Prostate gland (tissue), 2 donors: ENCODE results near the gene ARHGAP42. TPM values are rescaled to one million over a fixed set of nuclear protein-coding genes. Genes with fewer than 3 reads are reported as not detected.
A peak's percentile ranks its signal among the peaks of the same experiment; 100 is the strongest.
"Not testable (repeated sequence)": the region's sequence is repeated elsewhere in the genome, so short reads cannot be mapped to it uniquely, and the experiment has no call there.

Experiments
- DNase-seq: peaks from one replicate; pipeline ENCODE4 v3.0.0-alpha.2; 2019; ENCODE audit warnings: low spot score
- H3K27ac ChIP-seq, 2 donors: fragments of 200-600 bp; sonication (generic); 2 replicates each; pipeline ENCODE4 v1.5.1; 2017 to 2019
- H3K27me3 ChIP-seq: fragments of 200-600 bp; sonication (generic); replicated peaks from 2 replicates; pipeline ENCODE4 v1.5.1; 2019; ENCODE audit not compliant: insufficient read depth
- H3K36me3 ChIP-seq, 2 donors: fragments of 200-600 bp; sonication (generic); 1 replicate in 1 of 2; 2 replicates in 1 of 2; pipeline versions ENCODE4 v1.5.1 to v1.8.1; 2017 to 2019
- H3K4me1 ChIP-seq: fragments of 200-600 bp; sonication (generic); replicated peaks from 2 replicates; pipeline ENCODE4 v1.5.1; 2019
- H3K4me3 ChIP-seq, 2 donors: fragments of 200-600 bp; sonication (generic); 2 replicates each; pipeline ENCODE4 v1.5.1; 2017 to 2019
- H3K9me3 ChIP-seq: fragments of 200-600 bp; sonication (generic); 2 replicates; pipeline ENCODE4 v1.5.1; 2017
- POLR2A ChIP-seq: fragments of 450-650 bp; IDR thresholded peaks from one replicate; pipeline ENCODE4 v1.6.1; 2016; ENCODE audit warnings: antibody characterized with exemption, mild to moderate bottlenecking
- POLR2AphosphoS5 ChIP-seq: sonication (generic); formaldehyde crosslinking; IDR thresholded peaks from one replicate; pipeline ENCODE4 v1.6.1; 2017; ENCODE audit warnings: antibody characterized with exemption
- WGBS: methylation state at CpG from one replicate; pipeline ENCODE4 v1.1.5; 2018; 5-methylcytosine and 5-hydroxymethylcytosine counted together
- intact Hi-C: fragments of 100-400 bp; cut with DNase I; formaldehyde crosslinking; loops from one replicate; pipeline ENCODE4 v1.14.2; 2022
- total RNA-seq, 2 donors: library from RNA; depleted of rRNA; stranded (reverse); fragments of >200 nt; gene quantifications; one replicate each; pipeline ENCODE4 v1.1.0, GENCODE V29; 2016
- TF ChIP-seq, protein P1 (sequence below), 4 experiments: fragments of 200-600 bp in 2 of 4; fragments of 450-650 bp in 2 of 4; sonication (generic) in 2 of 4; IDR thresholded peaks; 1 replicate in 3 of 4; 2 replicates in 1 of 4; pipeline ENCODE4 v1.5.1; 2016 to 2019; ENCODE audit warnings: antibody characterized with exemption in 4 of 4, mild to moderate bottlenecking in 2 of 4, moderate library complexity in 2 of 4

ARHGAP42 gene
- total RNA-seq, 2 donors from 2014 or later, result 12.8 to 20.5 TPM

- no peak overlapping the region for H3K27ac ChIP-seq
- no peak for DNase-seq
- no peak for TF ChIP-seq POLR2A
- TF ChIP-seq POLR2AphosphoS5, result peak; percentile 11
- TF ChIP-seq, protein P1, sequence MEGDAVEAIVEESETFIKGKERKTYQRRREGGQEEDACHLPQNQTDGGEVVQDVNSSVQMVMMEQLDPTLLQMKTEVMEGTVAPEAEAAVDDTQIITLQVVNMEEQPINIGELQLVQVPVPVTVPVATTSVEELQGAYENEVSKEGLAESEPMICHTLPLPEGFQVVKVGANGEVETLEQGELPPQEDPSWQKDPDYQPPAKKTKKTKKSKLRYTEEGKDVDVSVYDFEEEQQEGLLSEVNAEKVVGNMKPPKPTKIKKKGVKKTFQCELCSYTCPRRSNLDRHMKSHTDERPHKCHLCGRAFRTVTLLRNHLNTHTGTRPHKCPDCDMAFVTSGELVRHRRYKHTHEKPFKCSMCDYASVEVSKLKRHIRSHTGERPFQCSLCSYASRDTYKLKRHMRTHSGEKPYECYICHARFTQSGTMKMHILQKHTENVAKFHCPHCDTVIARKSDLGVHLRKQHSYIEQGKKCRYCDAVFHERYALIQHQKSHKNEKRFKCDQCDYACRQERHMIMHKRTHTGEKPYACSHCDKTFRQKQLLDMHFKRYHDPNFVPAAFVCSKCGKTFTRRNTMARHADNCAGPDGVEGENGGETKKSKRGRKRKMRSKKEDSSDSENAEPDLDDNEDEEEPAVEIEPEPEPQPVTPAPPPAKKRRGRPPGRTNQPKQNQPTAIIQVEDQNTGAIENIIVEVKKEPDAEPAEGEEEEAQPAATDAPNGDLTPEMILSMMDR (IDR thresholded peaks at IDR 0.05), result no peak
- H3K9me3 ChIP-seq, result no peaks in the 10 kb centered on the region
- no peaks in the 10 kb centered on the region for H3K27me3 ChIP-seq
- 41% methylated on average over 3 of the region's 3 CpGs for WGBS
- no peaks in the 10 kb centered on the region for H3K36me3 ChIP-seq
- no peak overlapping the region for H3K4me3 ChIP-seq
- H3K4me1 ChIP-seq, result no peaks in the 10 kb centered on the region
- intact Hi-C loops, result no loop called here
Observed at GRCh38 chr11:100890789-100891188, 203.7 kb downstream of the ARHGAP42 start.

DNA sequence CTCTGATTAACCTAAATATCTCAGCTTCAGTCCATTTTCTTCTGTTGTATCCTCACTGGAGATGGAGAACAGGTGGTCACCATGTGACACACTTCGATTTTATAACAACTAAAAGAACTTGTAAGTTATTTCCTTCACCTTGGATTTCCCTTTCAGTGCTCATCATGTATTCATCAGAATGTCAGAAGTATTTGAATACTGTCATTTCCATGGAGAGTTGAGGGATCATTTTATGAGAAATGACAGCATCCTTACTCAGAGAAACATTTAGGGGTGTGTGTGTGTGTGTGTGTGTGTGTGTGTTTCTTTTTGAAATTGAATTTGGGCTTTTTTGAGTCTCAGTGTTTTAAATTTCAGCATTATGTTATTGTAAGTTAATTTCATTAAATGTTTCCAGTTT lies 205.8 kb downstream of the ARHGAP42 start:
- Histone ChIP-seq H3K9me3 (no peaks in the 10 kb centered on the region), H3K4me1 (no peaks in the 10 kb centered on the region), H3K27ac (no peak overlapping the region), H3K4me3 (no peak overlapping the region), H3K36me3 (no peaks in the 10 kb centered on the region), H3K27me3 (no peaks in the 10 kb centered on the region)
- intact Hi-C loops, result no loop called here
- no peak for DNase-seq
- TF ChIP-seq, protein P1 (IDR thresholded peaks at IDR 0.05), result no peak
- TF ChIP-seq POLR2A, result no peak
- TF ChIP-seq POLR2AphosphoS5, result no peak
- WGBS, result 81% methylated on average over 1 of the region's 1 CpG

GRCh38 chr11:100895449-100895848 lies 208.4 kb downstream of the ARHGAP42 start:
- no peak for DNase-seq
- Histone ChIP-seq H3K4me1 (no peaks in the 10 kb centered on the region), H3K27ac (no peak overlapping the region), H3K9me3 (no peaks in the 10 kb centered on the region), H3K27me3 (no peaks in the 10 kb centered on the region), H3K4me3 (no peak overlapping the region), H3K36me3 (no peaks in the 10 kb centered on the region)
- WGBS, result 70% methylated on average over 1 of the region's 1 CpG
- TF ChIP-seq POLR2AphosphoS5 (no peak), POLR2A (no peak)
- TF ChIP-seq, protein P1 (IDR thresholded peaks at IDR 0.05), result no peak
- intact Hi-C loops, result no loop called here

GRCh38 chr11:100895976-100896375 lies 208.9 kb downstream of the ARHGAP42 start:
- H3K27me3 ChIP-seq, H3K4me1 ChIP-seq, intact Hi-C loops, H3K9me3 ChIP-seq, H3K4me3 ChIP-seq, H3K27ac ChIP-seq, DNase-seq, H3K36me3 ChIP-seq: not testable (repeated sequence)
- WGBS, result 100% methylated on average over 1 of the region's 1 CpG

- H3K27ac ChIP-seq, intact Hi-C loops, H3K4me1 ChIP-seq, H3K9me3 ChIP-seq, H3K4me3 ChIP-seq, H3K36me3 ChIP-seq, H3K27me3 ChIP-seq, DNase-seq: not testable (repeated sequence)
- WGBS, result 78% methylated on average over 5 of the region's 5 CpGs
Observed at GRCh38 chr11:100901471-100901870, 214.4 kb downstream of the ARHGAP42 start.

DNA sequence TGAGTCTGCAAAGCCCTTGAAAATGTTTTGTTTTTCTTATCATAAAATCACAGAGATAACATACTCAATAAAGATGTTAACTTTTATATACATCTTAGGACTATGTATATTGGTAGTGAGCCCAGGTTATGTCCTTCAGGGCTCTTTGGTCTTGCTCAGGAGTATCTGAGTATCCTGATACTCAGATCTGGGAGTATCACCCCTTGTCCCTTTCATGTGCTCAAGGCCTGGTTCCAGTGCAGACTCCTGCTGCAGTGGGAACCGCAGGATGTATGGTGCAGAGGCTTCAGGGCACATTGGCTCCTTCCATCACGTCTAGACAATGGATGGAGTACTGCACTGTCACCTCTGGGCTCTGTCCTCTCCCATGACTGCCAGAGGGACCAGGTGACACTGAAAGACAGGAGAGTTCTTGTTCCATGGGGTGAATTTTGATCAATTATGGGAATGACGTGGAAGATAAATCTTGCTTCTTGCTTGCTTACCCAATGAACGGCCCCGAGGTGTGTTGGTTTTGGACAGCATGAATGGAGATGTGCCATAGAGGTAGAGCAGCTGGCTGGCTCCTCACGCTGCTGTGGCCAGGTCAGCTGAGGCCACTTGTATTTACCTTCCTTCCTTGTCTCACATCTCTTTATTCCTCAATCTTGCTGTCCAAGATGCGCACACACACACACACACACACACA lies 215.5 kb downstream of the ARHGAP42 start:
- H3K4me1 ChIP-seq, result no peaks in the 10 kb centered on the region
- H3K27ac ChIP-seq, result no peak overlapping the region
- H3K9me3 ChIP-seq, result no peaks in the 10 kb centered on the region
- no peak for DNase-seq
- TF ChIP-seq, protein P1 (IDR thresholded peaks at IDR 0.05), result peak in 1 of 4 experiments; percentile 2
- TF ChIP-seq POLR2A (no peak), POLR2AphosphoS5 (no peak)
- no peaks in the 10 kb centered on the region for H3K27me3 ChIP-seq
- no peaks in the 10 kb centered on the region for H3K36me3 ChIP-seq
- intact Hi-C loops, result no loop called here
- no peak overlapping the region for H3K4me3 ChIP-seq
- WGBS, result 55% methylated on average over 7 of the region's 7 CpGs
